Chondrocyte (in vitro differentiated cells): Measurements from ENCODE around the gene CCDC137. TPM values are rescaled to one million over a fixed set of nuclear protein-coding genes. Genes with fewer than 3 reads are reported as not detected.
A peak's percentile ranks its signal among the peaks of the same experiment; 100 is the strongest.
"Not testable (repeated sequence)": the region's sequence is repeated elsewhere in the genome, so short reads cannot be mapped to it uniquely, and the experiment has no call there.

Experiments
- DNase-seq: peaks from one replicate; pipeline ENCODE4 v3.0.0; 2021; ENCODE audit warnings: mixed read lengths, low spot score
- H3K27ac Mint-ChIP-seq: one replicate; pipeline ENCODE4 v1.8.0; 2021; ENCODE audit warnings: mild to moderate bottlenecking, moderate library complexity, mixed read lengths; ENCODE audit not compliant: unreplicated experiment
- H3K27me3 Mint-ChIP-seq: 2 replicates; pipeline ENCODE4 v1.8.0; 2021; ENCODE audit warnings: low read depth, mixed read lengths
- H3K36me3 Mint-ChIP-seq: 2 replicates; pipeline ENCODE4 v1.8.0; 2021; ENCODE audit warnings: low read depth, mixed read lengths
- H3K4me1 Mint-ChIP-seq: 2 replicates; pipeline ENCODE4 v1.8.0; 2021; ENCODE audit warnings: low read depth, mild to moderate bottlenecking, mixed read lengths
- H3K4me3 Mint-ChIP-seq: one replicate; pipeline ENCODE4 v1.8.0; 2021; ENCODE audit warnings: mild to moderate bottlenecking, moderate library complexity, mixed read lengths; ENCODE audit not compliant: unreplicated experiment
- H3K9me3 Mint-ChIP-seq: 2 replicates; pipeline ENCODE4 v1.8.0; 2021; ENCODE audit warnings: low read depth, mixed read lengths
- total RNA-seq: library from RNA; stranded (reverse); gene quantifications from 3 replicates; pipeline ENCODE4 v1.2.1, GENCODE V29; 2021
- TF ChIP-seq, protein P1 (sequence below): fragments of 200-600 bp; sonication (generic); IDR thresholded peaks from 2 replicates; pipeline ENCODE4 v1.5.0; 2021; ENCODE audit warnings: antibody characterized with exemption, mild to moderate bottlenecking, moderate library complexity

CCDC137 gene
- total RNA-seq, 1 donor from 2014 or later, result 15.4 TPM

DNA sequence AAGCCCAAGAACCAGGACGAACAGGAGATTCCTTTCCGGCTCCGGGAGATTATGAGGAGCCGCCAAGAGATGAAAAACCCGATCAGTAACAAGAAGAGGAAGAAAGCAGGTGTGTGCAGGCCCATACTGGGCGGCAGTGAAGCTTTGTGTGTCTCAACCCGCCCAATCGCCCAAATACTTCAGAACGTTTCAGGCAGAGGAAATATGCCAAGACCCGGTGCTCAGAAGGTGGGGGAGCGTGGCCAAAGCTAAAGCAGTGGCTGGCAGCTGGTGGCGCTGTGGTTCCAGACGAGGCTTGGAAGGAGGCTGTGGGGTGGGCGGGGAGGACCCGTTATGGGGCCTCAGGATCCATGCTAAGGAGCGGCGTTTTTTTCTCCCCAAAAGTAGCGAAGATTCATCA is 1.2 kb downstream of the CCDC137 start:
- DNase-seq, result no peak
- Mint-ChIP-seq H3K27ac (peak overlapping the region; percentile 59), H3K4me3 (peak overlapping the region; percentile 94), H3K9me3 (no peaks in the 10 kb centered on the region), H3K27me3 (no peaks in the 10 kb centered on the region), H3K4me1 (peaks cover 26% of the 10 kb centered on the region), H3K36me3 (peaks cover 3% of the 10 kb centered on the region)
- TF ChIP-seq, protein P1, sequence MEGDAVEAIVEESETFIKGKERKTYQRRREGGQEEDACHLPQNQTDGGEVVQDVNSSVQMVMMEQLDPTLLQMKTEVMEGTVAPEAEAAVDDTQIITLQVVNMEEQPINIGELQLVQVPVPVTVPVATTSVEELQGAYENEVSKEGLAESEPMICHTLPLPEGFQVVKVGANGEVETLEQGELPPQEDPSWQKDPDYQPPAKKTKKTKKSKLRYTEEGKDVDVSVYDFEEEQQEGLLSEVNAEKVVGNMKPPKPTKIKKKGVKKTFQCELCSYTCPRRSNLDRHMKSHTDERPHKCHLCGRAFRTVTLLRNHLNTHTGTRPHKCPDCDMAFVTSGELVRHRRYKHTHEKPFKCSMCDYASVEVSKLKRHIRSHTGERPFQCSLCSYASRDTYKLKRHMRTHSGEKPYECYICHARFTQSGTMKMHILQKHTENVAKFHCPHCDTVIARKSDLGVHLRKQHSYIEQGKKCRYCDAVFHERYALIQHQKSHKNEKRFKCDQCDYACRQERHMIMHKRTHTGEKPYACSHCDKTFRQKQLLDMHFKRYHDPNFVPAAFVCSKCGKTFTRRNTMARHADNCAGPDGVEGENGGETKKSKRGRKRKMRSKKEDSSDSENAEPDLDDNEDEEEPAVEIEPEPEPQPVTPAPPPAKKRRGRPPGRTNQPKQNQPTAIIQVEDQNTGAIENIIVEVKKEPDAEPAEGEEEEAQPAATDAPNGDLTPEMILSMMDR, result peak; percentile 14

DNA sequence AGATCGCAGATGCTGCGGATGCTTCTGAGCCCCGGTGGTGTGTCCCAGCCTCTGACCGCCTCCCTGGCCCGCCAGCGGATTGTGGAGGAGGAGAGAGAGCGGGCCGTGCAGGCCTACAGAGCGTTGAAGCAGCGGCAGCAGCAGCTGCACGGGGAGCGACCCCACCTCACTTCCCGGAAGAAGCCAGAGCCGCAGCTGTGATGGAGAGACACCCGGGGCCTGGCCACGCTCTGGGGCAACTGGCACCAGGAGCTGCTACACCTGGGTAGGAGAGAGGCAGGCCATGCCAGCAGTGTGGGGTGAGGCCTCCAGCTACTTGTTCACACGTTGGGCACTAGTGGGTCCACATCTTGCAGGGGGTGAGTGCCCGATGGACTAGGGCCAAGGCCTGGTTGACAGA is 6.0 kb downstream of the CCDC137 start:
- Mint-ChIP-seq H3K4me1 (peaks cover 15% of the 10 kb centered on the region), H3K27me3 (no peaks in the 10 kb centered on the region), H3K27ac (no peak overlapping the region), H3K36me3 (peaks cover 6% of the 10 kb centered on the region), H3K4me3 (no peak overlapping the region), H3K9me3 (no peaks in the 10 kb centered on the region)
- DNase-seq, result peak; percentile 90
- TF ChIP-seq, protein P1, result no peak

DNA sequence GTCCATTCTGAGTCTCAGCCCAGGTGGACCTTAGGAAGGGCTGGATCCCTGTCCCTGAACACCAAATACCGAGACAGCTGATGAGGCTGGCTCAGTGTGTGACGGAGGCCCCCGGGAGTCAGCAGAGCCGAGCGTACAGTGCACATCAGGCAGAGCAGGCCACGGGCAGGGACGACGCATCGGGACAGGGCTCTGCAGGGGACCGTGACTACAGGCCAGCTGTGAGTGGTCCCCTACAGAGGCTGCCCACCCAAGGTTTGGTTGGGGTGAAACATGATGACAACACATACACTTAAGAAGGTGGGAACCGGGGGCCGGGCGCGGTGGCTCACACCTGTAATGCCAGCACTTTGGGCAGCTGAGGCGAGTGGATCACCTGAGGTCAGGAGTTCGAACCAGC is 6.4 kb downstream of the CCDC137 start:
- peaks cover 10% of the 10 kb centered on the region for H3K4me1 Mint-ChIP-seq
- DNase-seq, result no peak
- no peaks in the 10 kb centered on the region for H3K27me3 Mint-ChIP-seq
- no peak overlapping the region for H3K27ac Mint-ChIP-seq
- H3K4me3 Mint-ChIP-seq, result no peak overlapping the region
- no peaks in the 10 kb centered on the region for H3K9me3 Mint-ChIP-seq
- TF ChIP-seq, protein P1, result no peak
- H3K36me3 Mint-ChIP-seq, result peaks cover 6% of the 10 kb centered on the region

DNA sequence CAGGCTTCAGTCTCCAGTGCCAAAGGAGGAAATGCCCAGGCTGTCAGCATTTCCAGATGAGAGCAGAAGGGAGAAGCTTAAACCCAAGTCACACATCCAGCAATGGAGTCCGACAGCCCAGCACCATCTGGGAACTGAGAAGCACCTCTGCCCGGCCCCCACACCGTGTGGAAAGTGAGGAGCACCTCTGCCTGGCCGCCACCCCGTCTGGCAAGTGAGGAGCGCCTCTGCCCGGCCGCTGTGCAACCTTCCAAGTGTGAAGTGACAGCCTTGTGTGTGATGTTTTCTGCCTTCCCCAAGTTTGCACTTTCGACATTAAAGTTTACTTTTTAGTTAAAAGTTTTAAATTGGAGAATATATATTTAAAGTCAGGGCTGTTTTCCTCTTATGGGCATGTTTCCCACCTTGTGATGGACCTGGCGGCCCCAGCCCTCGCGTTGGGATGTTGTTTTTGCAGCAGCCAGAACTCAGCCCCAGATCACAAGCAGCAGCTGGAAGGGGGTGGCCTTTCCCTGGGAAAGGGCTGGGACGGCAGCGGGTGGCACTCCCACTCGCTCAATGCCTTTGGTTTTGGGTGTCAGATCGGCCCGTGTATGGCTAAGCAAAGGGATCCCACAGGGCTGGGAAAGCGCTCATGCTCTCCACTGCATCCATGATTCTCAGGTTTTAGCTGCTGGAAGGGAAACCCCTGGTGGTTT is 7.2 kb downstream of the CCDC137 start:
- no peak overlapping the region for H3K4me3 Mint-ChIP-seq
- H3K9me3 Mint-ChIP-seq, result no peaks in the 10 kb centered on the region
- H3K27ac Mint-ChIP-seq, result no peak overlapping the region
- H3K36me3 Mint-ChIP-seq, result peaks cover 6% of the 10 kb centered on the region
- TF ChIP-seq, protein P1, result no peak
- no peak for DNase-seq
- peaks cover 5% of the 10 kb centered on the region for H3K4me1 Mint-ChIP-seq
- H3K27me3 Mint-ChIP-seq, result no peaks in the 10 kb centered on the region

DNA sequence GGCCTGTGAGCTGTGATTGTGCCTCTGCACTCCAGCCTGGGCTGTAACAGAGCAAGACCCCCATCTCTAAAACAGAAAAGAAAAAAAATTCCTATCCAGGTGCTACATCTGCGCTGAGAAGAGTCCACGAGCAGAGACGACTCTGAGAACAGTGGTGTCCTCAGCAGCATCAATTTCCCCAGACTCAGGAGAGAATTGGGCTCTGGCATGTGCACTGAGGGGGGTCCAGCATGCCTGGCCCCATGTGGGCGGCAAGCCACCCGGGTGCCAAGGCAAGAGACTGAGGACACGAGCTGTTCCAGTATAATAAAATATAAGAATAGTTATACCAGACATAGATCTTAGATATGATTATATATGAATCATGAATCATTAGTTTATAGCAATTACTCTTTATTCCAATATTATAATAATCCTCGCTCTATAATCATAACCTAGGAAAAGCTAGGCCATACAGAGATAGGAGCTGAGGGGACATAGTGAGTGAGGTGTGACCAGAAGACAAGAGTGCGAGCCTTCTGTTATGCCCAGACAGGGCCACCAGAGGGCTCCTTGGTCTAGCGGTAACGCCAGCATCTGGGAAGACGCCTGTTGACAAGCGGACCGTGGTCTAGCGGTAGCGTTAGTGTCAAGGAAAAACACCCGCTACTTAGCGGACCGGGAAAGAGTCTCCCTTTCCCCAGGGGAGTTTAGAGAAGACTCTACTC is 9.1 kb downstream of the CCDC137 start:
- H3K4me1 Mint-ChIP-seq, H3K36me3 Mint-ChIP-seq, DNase-seq, H3K27ac Mint-ChIP-seq, H3K27me3 Mint-ChIP-seq, H3K4me3 Mint-ChIP-seq, H3K9me3 Mint-ChIP-seq: not testable (repeated sequence)
- TF ChIP-seq, protein P1, result peak; percentile 79
